SK-N-SH treated with all-trans-retinoic acid at 6 μM for 48 hours (cell line): ENCODE measurements around the gene FAM200B.

Experiments used
- ATAC-seq: fragments of 200-7000 bp; cut with Tn5 transposase; 3 replicates; pipeline ENCODE4 v1.9.1; 2020; ENCODE audit warnings: mild to moderate bottlenecking, moderate library complexity
- ARNTL ChIP-seq: fragments of 450-650 bp; formaldehyde crosslinking; IDR thresholded peaks from 2 replicates; pipeline ENCODE4 v1.5.0; 2020; ENCODE audit warnings: low read depth, mild to moderate bottlenecking, moderate library complexity, borderline replicate concordance
- BACH2 ChIP-seq: fragments of 250-450 bp; sonication (Bioruptor Pico); IDR thresholded peaks from 2 replicates; pipeline ENCODE4 v1.9.0; 2021; ENCODE audit warnings: mild to moderate bottlenecking, borderline replicate concordance
- CREB5 ChIP-seq: fragments of 250-450 bp; sonication (Bioruptor Pico); IDR thresholded peaks from 2 replicates; pipeline ENCODE4 v1.5.1; 2020; ENCODE audit warnings: low read depth, mild to moderate bottlenecking, moderate library complexity
- CSDC2 ChIP-seq: fragments of 250-450 bp; sonication (Bioruptor Pico); IDR thresholded peaks from 2 replicates; pipeline ENCODE4 v1.5.0; 2020; ENCODE audit warnings: mild to moderate bottlenecking, moderate library complexity
- CSRNP3 ChIP-seq: fragments of 250-450 bp; sonication (Bioruptor Pico); IDR thresholded peaks from 2 replicates; pipeline ENCODE4 v1.5.1; 2021; ENCODE audit warnings: mild to moderate bottlenecking, moderate library complexity
- ESRRG ChIP-seq: fragments of 250-450 bp; sonication (Bioruptor Pico); IDR thresholded peaks from 2 replicates; pipeline ENCODE4 v1.6.1; 2021; ENCODE audit warnings: mild to moderate bottlenecking
- ISL1 ChIP-seq: fragments of 250-450 bp; sonication (Bioruptor Pico); IDR thresholded peaks from 2 replicates; pipeline ENCODE4 v2.1.2; 2022; ENCODE audit warnings: mild to moderate bottlenecking, moderate library complexity
- POU6F1 ChIP-seq: fragments of 250-450 bp; sonication (Bioruptor Pico); IDR thresholded peaks from 2 replicates; pipeline ENCODE4 v1.8.0; 2021; ENCODE audit warnings: low read depth, mild to moderate bottlenecking, moderate library complexity, borderline replicate concordance
- PPARA ChIP-seq: fragments of 250-450 bp; sonication (Bioruptor Pico); IDR thresholded peaks from 2 replicates; pipeline ENCODE4 v1.5.0; 2020; ENCODE audit warnings: mild to moderate bottlenecking, borderline replicate concordance
- RARB ChIP-seq: fragments of 250-450 bp; sonication (Bioruptor Pico); IDR thresholded peaks from 2 replicates; pipeline ENCODE4 v1.8.0; 2021; ENCODE audit warnings: mild to moderate bottlenecking, moderate library complexity
- SNAI2 ChIP-seq: fragments of 250-450 bp; sonication (Bioruptor Pico); IDR thresholded peaks from 2 replicates; pipeline ENCODE4 v1.5.0; 2020; ENCODE audit warnings: mild to moderate bottlenecking, moderate library complexity
- TCF4 ChIP-seq: fragments of 250-450 bp; sonication (Bioruptor Pico); IDR thresholded peaks from 2 replicates; pipeline ENCODE4 v1.8.0; 2021; ENCODE audit warnings: mild to moderate bottlenecking, moderate library complexity, borderline replicate concordance
- TOX ChIP-seq: fragments of 250-450 bp; sonication (Bioruptor Pico); IDR thresholded peaks from 2 replicates; pipeline ENCODE4 v1.8.0; 2021; ENCODE audit warnings: mild to moderate bottlenecking, moderate library complexity, borderline replicate concordance
- ZC3H10 ChIP-seq: fragments of 250-450 bp; sonication (Bioruptor Pico); IDR thresholded peaks from 2 replicates; pipeline ENCODE4 v1.5.1; 2021; ENCODE audit warnings: mild to moderate bottlenecking, moderate library complexity
- ZFP3 ChIP-seq: fragments of 250-450 bp; sonication (Bioruptor Pico); IDR thresholded peaks from 2 replicates; pipeline ENCODE4 v1.5.0; 2020; ENCODE audit warnings: mild to moderate bottlenecking, moderate library complexity
- ZFP30 ChIP-seq: fragments of 450-650 bp; formaldehyde crosslinking; IDR thresholded peaks from 2 replicates; pipeline ENCODE4 v1.5.0; 2022; ENCODE audit warnings: mild to moderate bottlenecking, moderate library complexity
- ZNF565 ChIP-seq: fragments of 450-650 bp; formaldehyde crosslinking; conservative IDR thresholded peaks from 2 replicates; pipeline ENCODE4 v1.5.0; 2020; ENCODE audit warnings: low read depth, mild to moderate bottlenecking, moderate library complexity
- ZNF70 ChIP-seq: fragments of 450-650 bp; formaldehyde crosslinking; IDR thresholded peaks from 2 replicates; pipeline ENCODE4 v1.5.0; 2020; ENCODE audit warnings: mild to moderate bottlenecking, moderate library complexity
- ZNF8 ChIP-seq: fragments of 450-650 bp; formaldehyde crosslinking; IDR thresholded peaks from 2 replicates; pipeline ENCODE4 v1.5.0; 2020; ENCODE audit warnings: mild to moderate bottlenecking, moderate library complexity
- TF ChIP-seq, protein P1 (sequence below): fragments of 250-450 bp; sonication (Bioruptor Pico); IDR thresholded peaks from 2 replicates; pipeline ENCODE4 v1.8.0; 2020; ENCODE audit warnings: mild to moderate bottlenecking, moderate library complexity, borderline replicate concordance
- TF ChIP-seq, protein P2 (sequence below): fragments of 250-450 bp; sonication (Bioruptor Pico); IDR thresholded peaks from 2 replicates; pipeline ENCODE4 v1.5.0; 2020; ENCODE audit warnings: mild to moderate bottlenecking, moderate library complexity

Gene FAM200B

DNA sequence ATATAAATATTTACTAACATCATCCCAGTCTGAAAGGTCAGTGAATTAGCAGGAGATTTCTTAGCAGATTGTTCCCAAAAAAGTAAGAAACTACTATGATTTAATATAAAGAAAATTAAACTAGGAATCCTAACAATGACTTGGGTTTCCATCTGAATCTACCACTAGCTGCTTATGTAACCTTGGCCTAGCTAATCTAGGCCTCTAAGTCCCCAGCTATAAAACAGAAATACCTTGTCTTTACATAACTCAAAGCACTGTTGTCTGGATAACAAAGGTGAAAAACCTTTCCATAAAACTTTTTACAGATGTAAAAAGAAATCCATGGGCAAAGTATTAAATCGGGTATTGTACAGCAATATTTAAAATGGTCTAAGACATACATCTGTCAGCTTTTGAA, 29.4 kb upstream of the FAM200B start:
- ATAC-seq = no peak
- TF ChIP-seq RARB (CRISPR knock-in tag) (no peak), ISL1 (CRISPR knock-in tag) (no peak), ARNTL (CRISPR knock-in tag) (no peak), ZNF565 (CRISPR knock-in tag) (no peak), CREB5 (CRISPR knock-in tag) (no peak), CSRNP3 (CRISPR knock-in tag) (no peak), SNAI2 (CRISPR knock-in tag) (no peak), ZFP3 (no peak), ZNF8 (CRISPR knock-in tag) (no peak), ZNF70 (CRISPR knock-in tag) (no peak), ESRRG (no peak)
- TF ChIP-seq, protein P1, sequence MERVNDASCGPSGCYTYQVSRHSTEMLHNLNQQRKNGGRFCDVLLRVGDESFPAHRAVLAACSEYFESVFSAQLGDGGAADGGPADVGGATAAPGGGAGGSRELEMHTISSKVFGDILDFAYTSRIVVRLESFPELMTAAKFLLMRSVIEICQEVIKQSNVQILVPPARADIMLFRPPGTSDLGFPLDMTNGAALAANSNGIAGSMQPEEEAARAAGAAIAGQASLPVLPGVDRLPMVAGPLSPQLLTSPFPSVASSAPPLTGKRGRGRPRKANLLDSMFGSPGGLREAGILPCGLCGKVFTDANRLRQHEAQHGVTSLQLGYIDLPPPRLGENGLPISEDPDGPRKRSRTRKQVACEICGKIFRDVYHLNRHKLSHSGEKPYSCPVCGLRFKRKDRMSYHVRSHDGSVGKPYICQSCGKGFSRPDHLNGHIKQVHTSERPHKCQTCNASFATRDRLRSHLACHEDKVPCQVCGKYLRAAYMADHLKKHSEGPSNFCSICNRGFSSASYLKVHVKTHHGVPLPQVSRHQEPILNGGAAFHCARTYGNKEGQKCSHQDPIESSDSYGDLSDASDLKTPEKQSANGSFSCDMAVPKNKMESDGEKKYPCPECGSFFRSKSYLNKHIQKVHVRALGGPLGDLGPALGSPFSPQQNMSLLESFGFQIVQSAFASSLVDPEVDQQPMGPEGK = no peak
- TF ChIP-seq, protein P2, sequence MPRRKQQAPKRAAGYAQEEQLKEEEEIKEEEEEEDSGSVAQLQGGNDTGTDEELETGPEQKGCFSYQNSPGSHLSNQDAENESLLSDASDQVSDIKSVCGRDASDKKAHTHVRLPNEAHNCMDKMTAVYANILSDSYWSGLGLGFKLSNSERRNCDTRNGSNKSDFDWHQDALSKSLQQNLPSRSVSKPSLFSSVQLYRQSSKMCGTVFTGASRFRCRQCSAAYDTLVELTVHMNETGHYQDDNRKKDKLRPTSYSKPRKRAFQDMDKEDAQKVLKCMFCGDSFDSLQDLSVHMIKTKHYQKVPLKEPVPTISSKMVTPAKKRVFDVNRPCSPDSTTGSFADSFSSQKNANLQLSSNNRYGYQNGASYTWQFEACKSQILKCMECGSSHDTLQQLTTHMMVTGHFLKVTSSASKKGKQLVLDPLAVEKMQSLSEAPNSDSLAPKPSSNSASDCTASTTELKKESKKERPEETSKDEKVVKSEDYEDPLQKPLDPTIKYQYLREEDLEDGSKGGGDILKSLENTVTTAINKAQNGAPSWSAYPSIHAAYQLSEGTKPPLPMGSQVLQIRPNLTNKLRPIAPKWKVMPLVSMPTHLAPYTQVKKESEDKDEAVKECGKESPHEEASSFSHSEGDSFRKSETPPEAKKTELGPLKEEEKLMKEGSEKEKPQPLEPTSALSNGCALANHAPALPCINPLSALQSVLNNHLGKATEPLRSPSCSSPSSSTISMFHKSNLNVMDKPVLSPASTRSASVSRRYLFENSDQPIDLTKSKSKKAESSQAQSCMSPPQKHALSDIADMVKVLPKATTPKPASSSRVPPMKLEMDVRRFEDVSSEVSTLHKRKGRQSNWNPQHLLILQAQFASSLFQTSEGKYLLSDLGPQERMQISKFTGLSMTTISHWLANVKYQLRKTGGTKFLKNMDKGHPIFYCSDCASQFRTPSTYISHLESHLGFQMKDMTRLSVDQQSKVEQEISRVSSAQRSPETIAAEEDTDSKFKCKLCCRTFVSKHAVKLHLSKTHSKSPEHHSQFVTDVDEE (CRISPR knock-in tag) = no peak

DNA sequence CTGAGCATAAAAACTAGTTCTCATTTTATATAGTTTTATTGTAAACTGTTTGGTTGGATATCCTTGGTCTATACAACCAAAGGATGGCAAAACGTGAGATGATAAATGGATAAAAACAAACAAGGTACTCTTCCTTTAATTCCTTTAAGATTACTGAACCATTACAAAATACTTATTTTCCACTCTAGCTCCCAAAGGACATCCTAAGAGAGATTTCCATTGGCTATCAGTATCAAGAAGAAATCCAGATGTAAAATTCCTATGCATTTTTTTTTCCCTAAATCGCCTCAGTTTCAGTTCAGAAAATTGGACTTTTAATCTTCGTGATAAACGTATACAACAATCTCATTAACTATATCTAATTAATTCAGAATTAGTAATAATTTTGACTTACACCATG, 28.8 kb upstream of the FAM200B start:
- no peak for ATAC-seq
- TF ChIP-seq TOX = no peak
- TF ChIP-seq RARB (CRISPR knock-in tag) = no peak
- no peak for TF ChIP-seq CSRNP3 (CRISPR knock-in tag)
- no peak for TF ChIP-seq SNAI2 (CRISPR knock-in tag)
- no peak for TF ChIP-seq ESRRG
- no peak for TF ChIP-seq BACH2
- TF ChIP-seq ZC3H10 = no peak
- no peak for TF ChIP-seq CSDC2 (CRISPR knock-in tag)
- no peak for TF ChIP-seq POU6F1
- no peak for TF ChIP-seq ARNTL (CRISPR knock-in tag)
- no peak for TF ChIP-seq ZFP30
- TF ChIP-seq PPARA (CRISPR knock-in tag) = no peak
- TF ChIP-seq ISL1 (CRISPR knock-in tag) = no peak
- TF ChIP-seq ZNF70 (CRISPR knock-in tag) = no peak
- no peak for TF ChIP-seq ZFP3
- no peak for TF ChIP-seq TCF4 (CRISPR knock-in tag)

- ATAC-seq = peak; percentile 4; the same call in 2 of the 3 replicates
- TF ChIP-seq PPARA (CRISPR knock-in tag) = no peak
These were observed 28.2 kb upstream of the FAM200B start for GRCh38 chr4:15653420-15653819.
